ENCODE results near the gene GTPBP1.

GRCh38 chr22:38709306-38709705 is 3.6 kb downstream of the GTPBP1 start:
- no peak for TF ChIP-seq POLR2A (IDR thresholded peaks at IDR 0.05; ENCODE audit: low read depth, low read length)
- TF ChIP-seq, protein P1, sequence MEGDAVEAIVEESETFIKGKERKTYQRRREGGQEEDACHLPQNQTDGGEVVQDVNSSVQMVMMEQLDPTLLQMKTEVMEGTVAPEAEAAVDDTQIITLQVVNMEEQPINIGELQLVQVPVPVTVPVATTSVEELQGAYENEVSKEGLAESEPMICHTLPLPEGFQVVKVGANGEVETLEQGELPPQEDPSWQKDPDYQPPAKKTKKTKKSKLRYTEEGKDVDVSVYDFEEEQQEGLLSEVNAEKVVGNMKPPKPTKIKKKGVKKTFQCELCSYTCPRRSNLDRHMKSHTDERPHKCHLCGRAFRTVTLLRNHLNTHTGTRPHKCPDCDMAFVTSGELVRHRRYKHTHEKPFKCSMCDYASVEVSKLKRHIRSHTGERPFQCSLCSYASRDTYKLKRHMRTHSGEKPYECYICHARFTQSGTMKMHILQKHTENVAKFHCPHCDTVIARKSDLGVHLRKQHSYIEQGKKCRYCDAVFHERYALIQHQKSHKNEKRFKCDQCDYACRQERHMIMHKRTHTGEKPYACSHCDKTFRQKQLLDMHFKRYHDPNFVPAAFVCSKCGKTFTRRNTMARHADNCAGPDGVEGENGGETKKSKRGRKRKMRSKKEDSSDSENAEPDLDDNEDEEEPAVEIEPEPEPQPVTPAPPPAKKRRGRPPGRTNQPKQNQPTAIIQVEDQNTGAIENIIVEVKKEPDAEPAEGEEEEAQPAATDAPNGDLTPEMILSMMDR (conservative IDR thresholded peaks at IDR 0.05; ENCODE audit: low read depth, low read length), result no peak
- TF ChIP-seq, protein P2, sequence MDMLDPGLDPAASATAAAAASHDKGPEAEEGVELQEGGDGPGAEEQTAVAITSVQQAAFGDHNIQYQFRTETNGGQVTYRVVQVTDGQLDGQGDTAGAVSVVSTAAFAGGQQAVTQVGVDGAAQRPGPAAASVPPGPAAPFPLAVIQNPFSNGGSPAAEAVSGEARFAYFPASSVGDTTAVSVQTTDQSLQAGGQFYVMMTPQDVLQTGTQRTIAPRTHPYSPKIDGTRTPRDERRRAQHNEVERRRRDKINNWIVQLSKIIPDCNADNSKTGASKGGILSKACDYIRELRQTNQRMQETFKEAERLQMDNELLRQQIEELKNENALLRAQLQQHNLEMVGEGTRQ (IDR thresholded peaks at IDR 0.05; ENCODE audit: low read depth, low read length), result no peak
- no peak for TF ChIP-seq BHLHE40 (IDR thresholded peaks at IDR 0.05; ENCODE audit: low read depth, low read length)
- TF ChIP-seq RAD21 (IDR thresholded peaks at IDR 0.05; ENCODE audit: low read length), result no peak
- TF ChIP-seq, protein P3, sequence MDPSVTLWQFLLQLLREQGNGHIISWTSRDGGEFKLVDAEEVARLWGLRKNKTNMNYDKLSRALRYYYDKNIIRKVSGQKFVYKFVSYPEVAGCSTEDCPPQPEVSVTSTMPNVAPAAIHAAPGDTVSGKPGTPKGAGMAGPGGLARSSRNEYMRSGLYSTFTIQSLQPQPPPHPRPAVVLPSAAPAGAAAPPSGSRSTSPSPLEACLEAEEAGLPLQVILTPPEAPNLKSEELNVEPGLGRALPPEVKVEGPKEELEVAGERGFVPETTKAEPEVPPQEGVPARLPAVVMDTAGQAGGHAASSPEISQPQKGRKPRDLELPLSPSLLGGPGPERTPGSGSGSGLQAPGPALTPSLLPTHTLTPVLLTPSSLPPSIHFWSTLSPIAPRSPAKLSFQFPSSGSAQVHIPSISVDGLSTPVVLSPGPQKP (IDR thresholded peaks at IDR 0.05; ENCODE audit: borderline replicate concordance, low read depth, low read length), result no peak

Measured in IMR-90 (cell line).